Measurements from ENCODE around the gene SMTN.

SMTN gene

GRCh38 chr22:31137721-31138120, 56.6 kb downstream of the SMTN start:
- Histone ChIP-seq H2AFZ (no peak overlapping the region), H3K4me3 (ENCODE audit: low read depth, low read length) (no peak overlapping the region), H3K4me2 (ENCODE audit: low read length) (no peak overlapping the region), H3K4me1 (peaks cover 32% of the 10 kb centered on the region), H3K79me2 (no peaks in the 10 kb centered on the region), H3K9ac (no peak overlapping the region), H3K36me3 (ENCODE audit: control insufficient read depth, insufficient read depth, low read length) (no peaks in the 10 kb centered on the region), H3K9me3 (ENCODE audit: control insufficient read depth, low read length) (no peaks in the 10 kb centered on the region), H3K27me3 (ENCODE audit: control insufficient read depth, insufficient read depth, low read length) (no peaks in the 10 kb centered on the region), H3K27ac (no peak overlapping the region)
- TF ChIP-seq CTCF (IDR thresholded peaks at IDR 0.05) = no peak

DNA sequence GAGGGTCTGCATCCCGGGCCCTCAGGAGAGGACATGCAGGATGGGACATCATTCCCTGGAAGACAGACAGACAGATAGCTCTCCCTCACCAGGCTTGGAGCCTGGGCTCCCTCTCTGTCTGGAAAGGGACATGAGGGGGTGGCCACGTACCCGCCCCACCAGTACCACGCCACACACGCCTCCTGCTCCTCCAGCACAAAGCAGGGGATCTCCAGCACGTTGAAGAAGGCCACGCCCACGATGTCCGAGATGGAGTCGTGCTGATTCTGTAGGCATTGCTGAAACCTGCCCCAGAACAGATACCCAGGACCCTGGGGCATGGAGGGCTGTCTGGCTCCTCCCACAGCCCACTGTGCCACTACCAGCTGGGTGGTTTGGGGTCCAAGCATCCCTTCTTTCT, 57.0 kb downstream of the SMTN start:
- no peak overlapping the region for H2AFZ ChIP-seq
- H3K4me3 ChIP-seq (ENCODE audit: low read depth, low read length) = no peak overlapping the region
- no peaks in the 10 kb centered on the region for H3K79me2 ChIP-seq
- peaks cover 31% of the 10 kb centered on the region for H3K4me1 ChIP-seq
- no peaks in the 10 kb centered on the region for H3K9me3 ChIP-seq (ENCODE audit: control insufficient read depth, low read length)
- H3K36me3 ChIP-seq (ENCODE audit: control insufficient read depth, insufficient read depth, low read length) = no peaks in the 10 kb centered on the region
- H3K4me2 ChIP-seq (ENCODE audit: low read length) = no peak overlapping the region
- no peaks in the 10 kb centered on the region for H3K27me3 ChIP-seq (ENCODE audit: control insufficient read depth, insufficient read depth, low read length)
- no peak for TF ChIP-seq CTCF (IDR thresholded peaks at IDR 0.05)
- H3K27ac ChIP-seq = no peak overlapping the region
- no peak overlapping the region for H3K9ac ChIP-seq

DNA sequence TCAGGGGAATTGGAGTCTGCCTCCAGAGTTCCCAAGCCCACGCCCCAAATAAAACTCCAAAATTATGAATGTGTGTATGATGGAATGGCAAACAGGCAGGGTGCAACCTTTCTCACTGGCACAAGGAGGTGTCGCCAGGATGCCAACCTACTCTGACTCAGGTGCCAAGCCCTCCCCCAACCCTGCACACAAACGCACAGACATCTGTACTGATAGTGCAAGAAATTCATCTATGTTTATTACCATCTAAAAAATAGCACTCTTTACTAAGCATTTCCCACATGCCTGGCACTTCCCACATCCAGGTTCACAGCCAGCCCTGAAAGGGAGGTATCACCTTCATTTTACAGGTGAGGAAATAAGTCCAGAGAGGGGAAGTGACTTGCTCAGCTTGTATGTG, 57.9 kb downstream of the SMTN start:
- Histone ChIP-seq H3K36me3 (ENCODE audit: control insufficient read depth, insufficient read depth, low read length) (no peaks in the 10 kb centered on the region), H3K4me1 (peaks cover 32% of the 10 kb centered on the region), H3K79me2 (no peaks in the 10 kb centered on the region), H3K9ac (no peak overlapping the region), H2AFZ (no peak overlapping the region), H3K9me3 (ENCODE audit: control insufficient read depth, low read length) (no peaks in the 10 kb centered on the region), H3K4me2 (ENCODE audit: low read length) (no peak overlapping the region), H3K27ac (no peak overlapping the region), H3K27me3 (ENCODE audit: control insufficient read depth, insufficient read depth, low read length) (no peaks in the 10 kb centered on the region), H3K4me3 (ENCODE audit: low read depth, low read length) (no peak overlapping the region)
- TF ChIP-seq CTCF (IDR thresholded peaks at IDR 0.05) = no peak

DNA sequence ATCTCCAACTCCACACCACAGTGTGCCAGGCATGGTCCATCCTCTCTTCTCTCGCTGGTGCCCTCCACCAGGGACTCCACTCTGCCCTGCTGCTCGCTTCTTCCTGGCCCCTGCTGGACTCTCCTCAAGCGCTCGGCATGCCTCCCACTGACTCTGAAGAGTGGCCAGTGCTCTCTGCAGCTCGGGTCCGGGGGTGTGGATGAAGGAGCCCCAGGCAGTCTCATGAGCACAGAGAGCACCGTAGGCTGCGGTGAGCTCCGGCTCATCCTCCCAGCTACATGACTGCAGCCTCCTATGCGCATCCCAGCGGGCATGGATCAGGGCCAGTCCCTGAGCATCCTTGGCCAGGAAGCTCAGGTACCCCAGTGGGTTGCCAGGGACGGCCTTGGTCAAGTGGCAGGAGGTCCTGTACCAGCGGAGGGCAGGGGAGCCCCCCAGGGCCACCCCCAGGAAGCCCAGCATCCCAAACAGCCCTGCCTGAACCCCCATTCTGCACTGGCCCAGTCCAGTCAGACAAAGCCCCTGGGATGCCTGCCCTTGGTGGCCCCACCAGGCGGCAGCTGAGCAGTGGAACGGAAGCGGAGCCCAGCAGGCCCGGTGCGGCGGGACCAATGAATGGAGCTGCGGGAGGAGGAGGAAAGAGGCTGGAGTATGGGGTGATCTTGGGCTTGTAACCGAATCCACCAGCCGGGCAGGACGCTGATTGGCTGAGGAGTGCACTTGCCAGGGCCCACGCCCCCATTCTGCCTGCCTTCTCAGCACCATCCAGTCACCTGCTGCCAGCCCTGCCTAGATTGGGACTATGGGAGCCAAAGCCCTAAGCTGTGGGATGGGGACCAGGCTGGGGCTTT, 59.0 kb downstream of the SMTN start, which contains the start of gene PLA2G3:
Gene PLA2G3 (minus strand): TSS at position 643 of the 851 bp plus-strand sequence. CDS start 154 bp downstream, at position 489.
- Histone ChIP-seq H3K9ac (no peak within 1 kb of the TSS), H3K9me3 (ENCODE audit: control insufficient read depth, low read length) (no peaks in the 10 kb centered on the region), H3K79me2 (no peaks in the 10 kb centered on the region), H3K27me3 (ENCODE audit: control insufficient read depth, insufficient read depth, low read length) (no peaks in the 10 kb centered on the region), H3K4me2 (ENCODE audit: low read length) (no peak within 1 kb of the TSS), H3K4me1 (peaks cover 29% of the 10 kb centered on the region), H2AFZ (no peak within 1 kb of the TSS), H3K27ac (peak within 1 kb of the TSS; percentile 36), H3K36me3 (ENCODE audit: control insufficient read depth, insufficient read depth, low read length) (no peaks in the 10 kb centered on the region), H3K4me3 (ENCODE audit: low read depth, low read length) (no peak within 1 kb of the TSS)
- TF ChIP-seq CTCF (IDR thresholded peaks at IDR 0.05) = no peak

GRCh38 chr22:31140746-31141145, 59.6 kb downstream of the SMTN start:
- Histone ChIP-seq H3K4me3 (ENCODE audit: low read depth, low read length) (no peak overlapping the region), H3K27me3 (ENCODE audit: control insufficient read depth, insufficient read depth, low read length) (no peaks in the 10 kb centered on the region), H3K9me3 (ENCODE audit: control insufficient read depth, low read length) (no peaks in the 10 kb centered on the region), H3K36me3 (ENCODE audit: control insufficient read depth, insufficient read depth, low read length) (no peaks in the 10 kb centered on the region), H3K9ac (no peak overlapping the region), H2AFZ (no peak overlapping the region), H3K79me2 (no peaks in the 10 kb centered on the region), H3K4me2 (ENCODE audit: low read length) (no peak overlapping the region), H3K27ac (peak overlapping the region; percentile 6), H3K4me1 (peaks cover 24% of the 10 kb centered on the region)
- no peak for TF ChIP-seq CTCF (IDR thresholded peaks at IDR 0.05)
